ENCODE measurements around the gene CAB39. TPM values are rescaled to one million over a fixed set of nuclear protein-coding genes. Genes with fewer than 3 reads are reported as not detected.
A peak's percentile ranks its signal among the peaks of the same experiment; 100 is the strongest.

Gene CAB39
- total RNA-seq, 2 experiments from 2014 or later, result 128 to 129 TPM

DNA sequence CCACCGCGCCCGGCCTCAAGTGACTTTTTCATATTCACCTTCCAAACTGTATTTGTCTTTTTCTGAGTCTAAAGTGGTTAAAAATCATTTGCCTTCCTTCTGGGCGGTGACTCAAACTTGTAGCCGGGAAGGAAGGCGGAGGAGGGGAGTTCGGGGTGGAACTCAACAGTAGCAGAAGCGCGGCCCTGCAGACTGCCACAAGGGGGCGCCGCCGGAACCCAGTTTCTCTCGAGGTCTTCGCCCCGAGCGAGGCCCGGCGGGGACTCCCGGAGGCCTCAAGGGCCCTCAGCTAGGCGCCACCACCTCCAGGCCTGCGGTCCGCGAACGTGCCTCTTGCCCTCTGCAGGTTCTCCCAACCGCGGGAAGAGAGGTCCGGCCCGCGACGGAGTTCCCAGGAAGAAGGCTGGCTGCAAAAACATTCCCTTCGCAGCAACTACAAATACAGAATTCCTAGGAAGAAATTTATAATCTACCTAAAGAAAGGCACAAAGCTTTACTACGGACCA, 135.3 kb downstream of the CAB39 start:
- H3K4me1 Mint-ChIP-seq (ENCODE audit: low read depth), result peaks cover 20% of the 10 kb centered on the region
- peaks cover 31% of the 10 kb centered on the region for H3K27me3 Mint-ChIP-seq

DNA sequence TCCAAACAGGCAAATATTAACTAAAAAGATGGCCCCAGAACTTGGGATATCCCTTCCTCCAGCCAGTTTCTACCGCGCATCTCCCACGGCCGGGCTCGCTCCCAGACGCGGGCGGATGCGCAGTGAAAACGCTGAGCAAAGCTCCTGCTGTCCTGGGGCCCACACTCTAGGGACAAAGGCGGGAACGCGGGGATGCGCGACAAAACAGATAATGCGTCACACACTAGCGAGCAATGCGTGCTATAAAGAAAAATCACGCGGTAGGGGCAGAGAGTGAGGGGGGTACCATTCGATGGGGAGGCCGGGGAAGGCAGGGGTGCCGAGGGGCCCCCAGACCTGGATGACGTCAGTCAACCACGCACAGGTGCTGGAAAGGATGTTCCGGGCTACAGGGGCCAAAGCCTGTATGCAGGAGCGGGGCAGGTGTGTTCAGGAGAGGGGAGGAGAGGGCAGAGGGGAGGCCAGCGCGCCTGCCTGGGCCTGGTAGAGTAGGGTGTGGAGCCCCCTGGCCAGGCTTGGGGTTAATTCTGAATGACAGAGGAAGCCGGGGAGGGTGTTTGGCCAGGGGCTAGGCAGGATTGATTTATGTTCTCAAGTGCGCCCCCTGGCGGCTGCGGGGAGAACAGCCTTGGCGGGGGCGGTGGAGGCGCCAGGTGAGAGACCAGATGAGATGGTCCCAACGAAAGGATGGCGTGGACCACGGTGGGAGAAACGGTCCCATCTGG, 137.2 kb downstream of the CAB39 start:
- ChIA-PET POLR2A (no interaction called here), CTCF (interaction anchor here (0.9 to 8.8 kb wide), 10 partner anchors 13 to 137 kb away, joined by 3 to 79 read pairs (median 6); partner anchors contain the start of gene ITM2C)
- H3K9me3 Mint-ChIP-seq, result no peaks in the 10 kb centered on the region
- H3K4me1 Mint-ChIP-seq (ENCODE audit: low read depth), result peaks cover 16% of the 10 kb centered on the region
- DNase-seq, result peak; percentile 82
- no peaks in the 10 kb centered on the region for H3K36me3 Mint-ChIP-seq
- no peak overlapping the region for H3K27ac Mint-ChIP-seq
- no peak overlapping the region for H3K4me3 Mint-ChIP-seq
- H3K27me3 Mint-ChIP-seq, result peaks cover 33% of the 10 kb centered on the region
- intact Hi-C loops (cut with micrococcal nuclease), result loop anchor here (2.0 kb wide), 1 partner anchor 15 kb away; the partner anchor contains the start of gene ITM2C

More for the DNA sequence above, 135.3 kb downstream of the CAB39 start:
- Mint-ChIP-seq H3K4me3 (peak overlapping the region; percentile 21), H3K27ac (peak overlapping the region; percentile 33), H3K9me3 (no peaks in the 10 kb centered on the region), H3K36me3 (no peaks in the 10 kb centered on the region)
- CTCF ChIA-PET, result interaction anchor here (0.5 to 8.8 kb wide), 24 partner anchors 9 to 595 kb away, joined by 3 to 79 read pairs (median 4); partner anchors contain the start of genes GPR55 and ITM2C
- DNase-seq, result peak; percentile 96
- POLR2A ChIA-PET, result interaction anchor here (1.2 kb wide), 1 partner anchor 13 kb away, joined by 5 read pairs; no protein-coding TSS in a partner anchor
- intact Hi-C loops (cut with micrococcal nuclease), result loop anchor here (1.0 to 2.0 kb wide), 5 partner anchors 17 to 139 kb away; partner anchors contain the start of gene ITM2C

DNA sequence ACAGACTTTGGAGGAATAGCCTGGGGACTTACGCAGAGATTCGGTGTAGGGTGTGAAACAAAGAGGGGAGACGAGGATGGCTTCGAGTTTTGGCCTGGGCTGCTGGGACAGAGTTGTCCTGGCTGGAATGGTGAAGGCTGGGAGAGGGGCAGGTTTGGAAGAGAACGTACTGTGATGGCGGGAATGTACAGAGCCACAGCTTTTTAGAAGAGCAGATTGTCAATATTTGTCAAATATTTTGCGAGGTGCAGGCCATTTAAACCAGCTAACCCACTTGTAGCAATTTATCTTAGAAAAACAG, 137.7 kb downstream of the CAB39 start:
- Mint-ChIP-seq H3K4me1 (ENCODE audit: low read depth) (peaks cover 16% of the 10 kb centered on the region), H3K27me3 (peaks cover 33% of the 10 kb centered on the region), H3K36me3 (no peaks in the 10 kb centered on the region), H3K27ac (no peak overlapping the region), H3K4me3 (no peak overlapping the region), H3K9me3 (no peaks in the 10 kb centered on the region)
- ChIA-PET CTCF (interaction anchor here (0.7 to 8.8 kb wide), 13 partner anchors 13 to 145 kb away, joined by 3 to 79 read pairs (median 3); partner anchors contain the start of gene SPATA3), POLR2A (no interaction called here)
- intact Hi-C loops (cut with micrococcal nuclease), result no loop called here
- no peak for DNase-seq

DNA sequence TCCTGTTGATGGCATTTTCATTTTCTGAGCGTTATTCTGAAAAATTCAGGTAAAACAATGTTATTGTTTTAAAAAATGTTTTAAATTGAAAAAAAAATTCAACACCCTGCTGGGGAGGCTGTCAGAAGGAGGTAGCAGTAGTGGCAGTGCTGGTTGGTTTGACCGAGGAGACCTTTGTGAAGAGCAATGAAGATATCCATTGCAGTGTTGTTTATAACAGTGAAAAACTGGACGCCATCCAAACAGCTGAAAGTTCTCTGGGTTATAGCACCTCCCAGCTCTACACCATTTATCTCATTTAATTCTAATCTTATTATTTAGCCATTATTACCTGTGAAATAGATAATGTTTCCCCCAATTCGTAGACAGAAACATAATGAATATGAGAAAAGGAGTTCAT, 139.5 kb downstream of the CAB39 start:
- intact Hi-C loops (cut with micrococcal nuclease), result no loop called here
- Mint-ChIP-seq H3K4me3 (no peak overlapping the region), H3K36me3 (no peaks in the 10 kb centered on the region), H3K4me1 (ENCODE audit: low read depth) (peaks cover 13% of the 10 kb centered on the region), H3K27me3 (peaks cover 32% of the 10 kb centered on the region), H3K9me3 (no peaks in the 10 kb centered on the region), H3K27ac (no peak overlapping the region)
- POLR2A ChIA-PET, result no interaction called here
- CTCF ChIA-PET, result interaction anchor here (0.9 to 8.8 kb wide), 6 partner anchors 10 to 135 kb away, joined by 3 to 79 read pairs (median 4); partner anchors contain the start of gene ITM2C
- no peak for DNase-seq

DNA sequence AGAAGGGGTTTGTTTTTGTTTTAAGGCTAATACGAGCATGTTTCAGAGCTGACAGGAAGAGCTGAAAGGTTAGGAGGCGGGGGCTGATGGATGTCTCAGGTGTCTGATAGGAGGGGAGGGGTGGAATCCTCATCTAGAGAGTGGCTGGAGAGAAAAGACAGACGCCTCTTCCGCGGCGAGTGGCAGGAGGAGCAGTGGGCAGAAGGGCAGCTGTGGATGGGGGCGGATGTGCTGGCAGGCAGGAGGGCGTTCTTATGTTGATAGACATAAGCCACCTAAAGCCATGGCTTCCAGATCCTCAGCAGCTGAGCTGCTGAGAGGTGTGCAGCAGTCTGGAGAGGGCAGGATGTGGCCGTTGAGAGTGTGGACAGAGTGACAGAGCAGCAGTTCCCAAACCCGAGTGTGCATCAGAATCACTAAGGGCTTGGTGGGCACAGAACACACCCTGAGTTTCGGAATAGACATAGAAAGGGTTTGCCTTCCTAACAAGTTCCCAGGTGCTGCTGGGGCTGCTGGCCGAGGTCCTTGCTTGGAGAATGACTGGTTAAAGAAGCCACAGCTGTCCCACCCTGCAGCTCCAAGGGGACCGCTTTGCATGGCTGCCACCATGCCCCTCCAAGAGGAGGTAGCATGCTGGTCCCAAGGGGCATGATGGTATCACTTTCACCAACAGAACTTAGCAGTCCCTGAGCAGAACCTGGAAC, 149.1 kb downstream of the CAB39 start:
- intact Hi-C loops (cut with micrococcal nuclease), result no loop called here
- Mint-ChIP-seq H3K36me3 (no peaks in the 10 kb centered on the region), H3K9me3 (no peaks in the 10 kb centered on the region), H3K4me1 (ENCODE audit: low read depth) (peaks cover 31% of the 10 kb centered on the region), H3K4me3 (no peak overlapping the region), H3K27me3 (peaks cover 12% of the 10 kb centered on the region), H3K27ac (no peak overlapping the region)
- DNase-seq, result peak; percentile 31
- ChIA-PET CTCF (interaction anchor here (0.8 to 1.9 kb wide), 5 partner anchors 9 to 126 kb away, joined by 3 to 9 read pairs (median 3); no protein-coding TSS in a partner anchor), POLR2A (interaction anchor here (1.0 to 1.2 kb wide), 2 partner anchors 14 to 21 kb away, joined by 3 to 5 read pairs; no protein-coding TSS in a partner anchor)

DNA sequence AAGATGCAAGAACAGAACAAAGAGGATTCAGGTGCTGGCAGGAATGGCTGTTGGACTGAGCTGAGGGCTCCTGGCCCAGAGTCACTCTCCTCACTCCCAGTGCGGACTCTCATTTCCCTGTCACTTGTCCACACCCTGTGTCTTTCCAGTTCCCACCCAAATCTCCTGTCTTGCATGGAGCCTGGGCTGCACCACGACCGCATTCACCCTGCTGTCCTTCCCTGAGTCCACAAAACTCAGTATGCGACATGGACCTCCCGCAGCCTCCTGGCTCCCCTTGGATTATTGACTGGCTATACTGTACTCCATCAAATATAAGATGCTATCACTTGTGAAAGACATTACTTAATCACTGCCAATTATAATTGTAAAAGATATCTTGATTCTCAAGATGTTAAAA, 149.7 kb downstream of the CAB39 start:
- POLR2A ChIA-PET, result no interaction called here
- Mint-ChIP-seq H3K27me3 (peaks cover 15% of the 10 kb centered on the region), H3K27ac (no peak overlapping the region), H3K4me3 (no peak overlapping the region), H3K36me3 (no peaks in the 10 kb centered on the region), H3K9me3 (no peaks in the 10 kb centered on the region), H3K4me1 (ENCODE audit: low read depth) (peaks cover 36% of the 10 kb centered on the region)
- CTCF ChIA-PET, result interaction anchor here (0.8 to 1.9 kb wide), 5 partner anchors 9 to 125 kb away, joined by 3 to 9 read pairs (median 3); no protein-coding TSS in a partner anchor
- no peak for DNase-seq
- intact Hi-C loops (cut with micrococcal nuclease), result no loop called here

DNA sequence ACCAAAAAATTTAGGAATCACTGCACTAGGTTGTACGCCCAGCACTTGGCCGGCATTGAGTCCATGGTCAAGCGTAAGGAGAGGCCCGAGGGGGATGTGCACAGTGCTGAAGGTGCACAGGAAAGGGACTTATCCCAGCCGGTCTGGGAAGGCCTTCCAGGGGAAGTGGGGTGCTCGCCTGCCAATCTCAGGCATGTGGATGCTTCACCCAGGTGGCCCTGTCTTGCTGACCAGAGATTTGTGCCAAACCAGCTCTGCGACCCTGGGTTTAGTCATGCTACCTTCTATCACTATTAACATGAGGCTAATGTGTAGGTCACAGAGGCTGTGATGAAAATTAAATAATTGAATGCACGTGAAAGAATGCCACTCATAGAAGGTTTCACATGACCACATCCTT, 150.4 kb downstream of the CAB39 start:
- Mint-ChIP-seq H3K4me3 (no peak overlapping the region), H3K4me1 (ENCODE audit: low read depth) (peaks cover 36% of the 10 kb centered on the region), H3K9me3 (no peaks in the 10 kb centered on the region), H3K27me3 (peaks cover 10% of the 10 kb centered on the region), H3K27ac (no peak overlapping the region), H3K36me3 (no peaks in the 10 kb centered on the region)
- POLR2A ChIA-PET, result no interaction called here
- DNase-seq, result no peak
- intact Hi-C loops (cut with micrococcal nuclease), result no loop called here
- CTCF ChIA-PET, result interaction anchor here (1.0 to 1.7 kb wide), 4 partner anchors 12 to 124 kb away, joined by 3 to 6 read pairs (median 4); no protein-coding TSS in a partner anchor

DNA sequence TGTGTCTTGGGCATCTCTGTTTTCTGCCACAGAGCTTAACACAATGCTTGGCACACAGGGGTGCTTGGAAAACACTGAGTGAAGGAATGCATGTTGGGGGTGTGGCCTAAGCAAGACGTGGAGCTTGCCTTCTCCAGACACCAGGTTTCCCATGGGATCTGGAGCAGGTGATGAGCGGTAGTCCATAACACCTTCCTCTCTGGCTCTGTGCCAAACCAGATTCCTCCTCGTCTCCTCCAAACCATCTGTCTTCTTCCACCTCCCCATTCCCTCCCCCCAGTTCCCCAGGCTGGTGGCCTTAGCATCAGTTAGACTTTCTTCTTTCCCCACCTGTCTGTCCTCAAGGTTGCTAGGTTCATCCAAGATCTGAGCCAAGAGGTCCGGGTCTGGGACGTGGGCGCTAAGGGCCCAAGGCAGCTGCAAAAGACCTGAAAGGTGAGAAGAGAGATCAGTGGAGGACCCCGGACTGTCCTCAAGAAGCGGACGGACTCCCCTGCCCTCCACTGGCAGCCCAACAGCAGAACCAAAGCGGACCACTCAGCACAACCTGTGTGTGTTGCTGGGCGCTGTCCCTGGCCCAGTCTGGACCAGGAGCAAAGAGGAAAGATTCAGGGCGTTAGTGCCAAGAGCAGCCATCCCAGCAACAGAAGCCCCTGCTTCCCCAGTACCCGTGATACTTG, 150.9 kb downstream of the CAB39 start:
- Mint-ChIP-seq H3K9me3 (no peaks in the 10 kb centered on the region), H3K4me3 (peak overlapping the region; percentile 83), H3K27me3 (peaks cover 10% of the 10 kb centered on the region), H3K4me1 (ENCODE audit: low read depth) (peaks cover 36% of the 10 kb centered on the region), H3K27ac (no peak overlapping the region), H3K36me3 (no peaks in the 10 kb centered on the region)
- no peak for DNase-seq
- ChIA-PET POLR2A (interaction anchor here (1.3 kb wide), 1 partner anchor 9 kb away, joined by 4 read pairs; no protein-coding TSS in a partner anchor), CTCF (interaction anchor here (1.0 to 2.1 kb wide), 8 partner anchors 9 to 129 kb away, joined by 3 to 13 read pairs (median 4); no protein-coding TSS in a partner anchor)
- intact Hi-C loops (cut with micrococcal nuclease), result loop anchor here (2.0 kb wide), 1 partner anchor 15 kb away; no protein-coding TSS in a partner anchor

DNA sequence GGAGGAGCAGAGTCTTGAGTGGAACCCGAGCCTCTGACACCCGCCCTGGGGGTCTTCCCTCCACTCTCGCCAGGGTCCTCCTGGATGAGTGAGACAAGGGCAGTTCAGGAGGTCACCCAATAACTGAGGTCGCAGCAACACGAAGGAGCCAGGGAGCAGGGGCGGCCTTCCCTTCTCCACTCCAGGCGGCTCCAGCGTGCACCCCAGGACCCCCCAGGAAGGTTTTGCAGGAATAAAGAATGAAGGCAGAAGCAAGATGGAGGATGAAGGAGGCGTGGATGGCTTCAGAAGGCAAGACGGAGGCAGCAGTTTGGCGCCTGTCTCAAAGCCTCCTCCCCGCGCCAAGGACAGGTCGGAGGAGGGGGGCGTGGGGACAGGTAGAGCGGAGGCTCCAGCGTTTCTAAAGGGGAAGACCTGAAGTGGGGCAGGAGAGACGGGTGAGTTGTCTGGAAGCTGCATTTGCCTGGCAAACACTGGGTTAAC, 151.5 kb downstream of the CAB39 start:
- Mint-ChIP-seq H3K4me3 (peak overlapping the region; percentile 83), H3K27ac (no peak overlapping the region), H3K4me1 (ENCODE audit: low read depth) (peaks cover 36% of the 10 kb centered on the region), H3K36me3 (no peaks in the 10 kb centered on the region), H3K9me3 (no peaks in the 10 kb centered on the region), H3K27me3 (peaks cover 9% of the 10 kb centered on the region)
- POLR2A ChIA-PET, result interaction anchor here (1.0 to 1.3 kb wide), 2 partner anchors 9 to 120 kb away, joined by 4 read pairs; no protein-coding TSS in a partner anchor
- intact Hi-C loops (cut with micrococcal nuclease), result loop anchor here (2.0 kb wide), 1 partner anchor 15 kb away; no protein-coding TSS in a partner anchor
- no peak for DNase-seq
- CTCF ChIA-PET, result interaction anchor here (0.6 to 2.1 kb wide), 9 partner anchors 9 to 189 kb away, joined by 3 to 13 read pairs (median 3); no protein-coding TSS in a partner anchor

DNA sequence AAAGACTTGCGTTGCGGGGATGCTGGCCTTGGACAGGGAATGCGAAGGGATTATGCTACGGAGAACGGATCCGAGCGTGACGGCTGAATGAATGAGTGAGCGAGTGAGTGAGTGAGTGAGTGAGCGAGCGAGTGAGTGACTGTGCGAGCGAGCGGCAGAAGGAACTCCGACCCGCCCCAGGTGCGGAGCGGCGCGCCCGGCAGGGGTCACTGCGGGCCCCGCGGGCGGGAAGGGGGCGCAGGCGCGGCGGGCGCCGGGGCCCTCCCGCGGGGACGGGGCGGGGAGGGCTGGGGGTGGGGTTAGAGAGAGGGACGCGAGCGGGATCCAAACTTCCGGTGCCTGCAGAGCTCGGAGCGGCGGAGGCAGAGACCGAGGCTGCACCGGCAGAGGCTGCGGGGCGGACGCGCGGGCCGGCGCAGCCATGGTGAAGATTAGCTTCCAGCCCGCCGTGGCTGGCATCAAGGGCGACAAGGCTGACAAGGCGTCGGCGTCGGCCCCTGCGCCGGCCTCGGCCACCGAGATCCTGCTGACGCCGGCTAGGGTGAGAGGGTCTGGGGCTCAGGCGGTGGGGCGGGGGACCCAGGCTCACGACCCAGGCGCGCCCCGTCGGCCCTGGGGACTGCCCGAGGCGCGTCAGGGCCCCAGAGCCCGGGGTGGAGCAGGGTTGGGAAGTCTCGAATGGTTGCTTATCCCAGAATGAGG, 152.1 kb downstream of the CAB39 start, which contains the start of gene ITM2C:
TSS of gene ITM2C (plus strand) at position 338 of the 702 bp plus-strand sequence. CDS start at position 422, 84 bp downstream.
- peak; percentile 85 for DNase-seq
- ChIA-PET CTCF (interaction anchor here (0.6 to 2.1 kb wide), 15 partner anchors 8 to 188 kb away, joined by 3 to 13 read pairs (median 4); no protein-coding TSS in a partner anchor), POLR2A (interaction anchor here (1.0 to 1.3 kb wide), 2 partner anchors 8 to 120 kb away, joined by 4 read pairs; no protein-coding TSS in a partner anchor)
- Mint-ChIP-seq H3K36me3 (no peaks in the 10 kb centered on the region), H3K27ac (no peak within 1 kb of the TSS), H3K27me3 (peaks cover 8% of the 10 kb centered on the region), H3K4me1 (ENCODE audit: low read depth) (peaks cover 36% of the 10 kb centered on the region), H3K9me3 (no peaks in the 10 kb centered on the region), H3K4me3 (peak within 1 kb of the TSS; percentile 83)
- intact Hi-C loops (cut with micrococcal nuclease), result loop anchor here (2.0 kb wide), 1 partner anchor 16 kb away; no protein-coding TSS in a partner anchor

Measured in activated CD4-positive, alpha-beta memory T cell treated with anti-CD3 and anti-CD28 coated beads for 36 hours (primary cell).